Mucosa of rectum (tissue), 2 donors: ENCODE data around the gene SNN.

Source experiments
- H3K27ac ChIP-seq, 2 donors: one replicate each; pipeline ENCODE4 v1.7.0; 2013; ENCODE audit warnings: inconsistent platforms in 2 of 2, low read depth in 2 of 2, low read length in 2 of 2
- H3K27me3 ChIP-seq, 2 donors: one replicate each; pipeline ENCODE4 v1.7.0; 2013; ENCODE audit warnings: low read length in 2 of 2; ENCODE audit not compliant: control insufficient read depth in 2 of 2, insufficient read depth in 2 of 2
- H3K36me3 ChIP-seq, 2 donors: one replicate each; pipeline ENCODE4 v1.7.0; 2013; ENCODE audit warnings: low read length in 2 of 2; ENCODE audit not compliant: control insufficient read depth in 2 of 2, insufficient read depth in 2 of 2
- H3K4me1 ChIP-seq, 2 donors: one replicate each; pipeline ENCODE4 v1.7.0; 2013; ENCODE audit warnings: low read length in 2 of 2, mild to moderate bottlenecking in 1 of 2; ENCODE audit not compliant: control insufficient read depth in 2 of 2, insufficient read depth in 2 of 2
- H3K4me3 ChIP-seq, 2 donors: one replicate each; pipeline ENCODE4 v1.7.0; 2013; ENCODE audit warnings: low read length in 2 of 2
- H3K9ac ChIP-seq, 2 donors: one replicate each; pipeline ENCODE4 v1.7.0; 2013; ENCODE audit warnings: low read length in 2 of 2, low read depth in 1 of 2, mild to moderate bottlenecking in 1 of 2
- H3K9me3 ChIP-seq, 2 donors: one replicate each; pipeline ENCODE4 v1.7.0; 2013; ENCODE audit warnings: low read length in 2 of 2; ENCODE audit not compliant: control insufficient read depth in 2 of 2
- donor health status: healthy.
- donor health status: Normal muscosa, but diverticular disease.

SNN gene

DNA sequence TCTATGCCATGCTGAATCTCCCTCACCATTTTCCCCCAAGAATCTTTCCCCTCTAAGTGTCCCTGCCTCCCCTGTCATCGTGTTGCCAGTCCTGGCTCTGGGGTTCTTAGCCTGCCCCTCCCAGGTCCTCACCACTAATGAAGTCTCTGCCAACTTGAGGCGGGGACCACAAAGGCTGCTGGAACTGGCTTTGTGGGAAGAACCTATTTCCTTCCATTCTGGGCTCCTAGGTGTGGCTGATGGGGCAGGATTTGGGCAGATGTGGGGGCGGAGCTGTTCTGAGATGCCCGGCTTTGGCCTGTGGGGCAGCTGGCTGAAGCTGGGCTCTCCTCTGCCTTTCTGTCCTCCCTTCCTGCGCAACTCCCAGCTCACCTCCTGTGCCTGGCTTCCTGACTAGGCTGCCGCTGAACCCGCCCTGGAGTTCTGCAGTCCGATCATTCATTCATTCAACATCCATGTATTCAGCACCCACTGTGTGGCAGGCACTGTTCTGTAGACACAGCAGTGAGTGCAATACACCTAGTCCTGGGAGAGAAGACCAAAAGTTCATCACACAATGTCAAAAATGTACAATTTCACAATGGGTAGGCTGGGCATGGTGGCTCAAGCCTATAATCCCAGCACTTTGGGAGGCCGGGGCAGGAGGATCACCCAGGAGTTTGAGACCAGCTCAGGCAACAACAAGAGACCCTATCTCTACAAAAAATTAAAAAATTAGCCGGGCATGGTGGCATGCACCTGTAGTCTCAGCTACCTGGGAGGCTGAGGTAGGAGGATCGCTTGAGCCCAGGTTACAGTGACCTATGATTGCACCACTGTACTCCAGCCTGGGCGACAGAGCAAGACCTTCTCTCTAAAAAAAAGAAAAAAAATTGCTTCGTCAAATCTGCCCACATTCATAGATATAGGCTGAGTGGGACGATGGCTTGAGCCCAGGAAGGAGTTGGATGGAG lies 1.9 kb upstream of the SNN start:
- H3K36me3 ChIP-seq, result no peaks in the 10 kb centered on the region
- no peak overlapping the region for H3K4me3 ChIP-seq
- H3K27me3 ChIP-seq, result no peaks in the 10 kb centered on the region
- no peak overlapping the region for H3K27ac ChIP-seq
- no peak overlapping the region for H3K9ac ChIP-seq
- H3K4me1 ChIP-seq, result peaks cover 13 to 18% of the 10 kb centered on the region in 2 donors
- H3K9me3 ChIP-seq, result no peaks in the 10 kb centered on the region

DNA sequence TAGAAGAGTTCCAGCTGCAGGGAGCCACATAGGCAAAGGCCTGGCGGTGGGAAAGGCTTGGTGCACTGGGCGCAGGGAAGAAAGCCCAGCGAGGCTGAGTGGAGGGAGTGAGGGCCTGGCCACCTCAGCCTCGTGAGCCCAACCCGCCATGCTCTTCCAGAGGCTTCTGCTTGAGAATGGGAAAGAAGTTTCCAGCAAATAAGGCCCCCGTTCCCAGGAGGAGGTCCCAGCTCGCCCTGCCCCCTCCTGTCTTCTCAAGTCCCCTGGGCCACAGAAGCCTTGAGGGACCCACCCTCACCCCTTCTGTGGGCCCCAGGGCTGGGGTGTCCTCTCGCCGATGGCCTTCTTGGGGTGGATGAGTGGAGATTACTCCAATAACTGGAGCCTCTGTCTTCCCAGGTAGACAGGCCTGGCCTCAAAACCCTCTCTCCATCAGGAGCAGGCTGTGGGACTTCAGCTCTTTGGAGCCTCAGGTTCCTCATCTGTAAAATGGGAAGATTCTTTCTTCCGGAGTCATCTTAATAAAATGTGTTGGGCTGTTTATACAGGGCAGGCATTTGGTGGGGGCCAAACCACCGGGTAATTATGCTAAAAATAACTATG lies 933 bp upstream of the SNN start:
- peak overlapping the region in 1 of 2 donors; percentile 4 for H3K27ac ChIP-seq
- peaks cover 17 to 18% of the 10 kb centered on the region in 2 donors for H3K4me1 ChIP-seq
- H3K27me3 ChIP-seq, result no peaks in the 10 kb centered on the region
- peak overlapping the region in 1 of 2 donors; percentile 65 for H3K4me3 ChIP-seq
- no peaks in the 10 kb centered on the region for H3K9me3 ChIP-seq
- H3K9ac ChIP-seq, result no peak overlapping the region
- H3K36me3 ChIP-seq, result no peaks in the 10 kb centered on the region

DNA sequence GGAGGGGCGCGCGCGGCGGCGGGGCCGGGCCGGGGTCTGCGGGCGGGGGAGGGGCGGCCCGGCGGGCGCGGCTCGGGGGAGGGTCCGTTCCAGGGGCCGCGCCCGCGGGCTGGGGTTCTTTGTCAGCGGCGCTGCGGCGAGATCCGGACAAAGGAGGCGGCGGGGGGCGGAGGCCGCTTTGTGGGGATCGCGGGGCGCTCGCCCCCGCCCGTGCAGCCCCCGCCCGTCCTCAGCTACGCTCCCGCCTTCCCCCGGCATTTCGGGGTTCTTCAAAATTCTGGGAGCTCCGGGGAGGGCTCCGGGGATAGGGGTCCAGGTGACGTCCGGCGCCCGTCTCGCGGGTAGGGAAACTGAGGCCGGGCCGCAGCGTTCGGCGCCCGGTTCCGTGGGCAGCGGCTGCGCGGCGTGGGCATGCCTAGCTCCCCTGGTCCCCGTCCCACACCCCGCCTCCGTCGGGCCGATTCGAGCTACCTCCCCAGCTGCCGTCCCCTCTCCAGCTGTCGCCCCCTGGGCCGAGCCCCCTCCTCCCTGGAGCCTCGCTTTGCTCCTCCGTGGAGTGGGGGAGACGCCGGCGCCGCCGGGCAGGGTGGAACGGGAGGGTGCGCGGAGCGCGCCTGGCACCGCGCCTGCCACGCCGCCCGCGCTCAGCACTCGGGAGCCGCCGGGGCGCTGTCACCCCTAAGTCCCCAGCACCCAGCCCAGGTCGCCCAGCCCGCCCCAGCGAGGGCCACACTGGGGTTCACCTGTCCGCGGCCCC lies 546 bp downstream of the SNN start:
- H3K27me3 ChIP-seq, result no peaks in the 10 kb centered on the region
- peak overlapping the region; percentile 63 to 65 for H3K9ac ChIP-seq
- peak overlapping the region; percentile 25 to 49 for H3K27ac ChIP-seq
- no peaks in the 10 kb centered on the region for H3K9me3 ChIP-seq
- peaks cover 24% of the 10 kb centered on the region in 2 donors for H3K4me1 ChIP-seq
- H3K36me3 ChIP-seq, result no peaks in the 10 kb centered on the region
- peak overlapping the region; percentile 60 to 70 for H3K4me3 ChIP-seq

DNA sequence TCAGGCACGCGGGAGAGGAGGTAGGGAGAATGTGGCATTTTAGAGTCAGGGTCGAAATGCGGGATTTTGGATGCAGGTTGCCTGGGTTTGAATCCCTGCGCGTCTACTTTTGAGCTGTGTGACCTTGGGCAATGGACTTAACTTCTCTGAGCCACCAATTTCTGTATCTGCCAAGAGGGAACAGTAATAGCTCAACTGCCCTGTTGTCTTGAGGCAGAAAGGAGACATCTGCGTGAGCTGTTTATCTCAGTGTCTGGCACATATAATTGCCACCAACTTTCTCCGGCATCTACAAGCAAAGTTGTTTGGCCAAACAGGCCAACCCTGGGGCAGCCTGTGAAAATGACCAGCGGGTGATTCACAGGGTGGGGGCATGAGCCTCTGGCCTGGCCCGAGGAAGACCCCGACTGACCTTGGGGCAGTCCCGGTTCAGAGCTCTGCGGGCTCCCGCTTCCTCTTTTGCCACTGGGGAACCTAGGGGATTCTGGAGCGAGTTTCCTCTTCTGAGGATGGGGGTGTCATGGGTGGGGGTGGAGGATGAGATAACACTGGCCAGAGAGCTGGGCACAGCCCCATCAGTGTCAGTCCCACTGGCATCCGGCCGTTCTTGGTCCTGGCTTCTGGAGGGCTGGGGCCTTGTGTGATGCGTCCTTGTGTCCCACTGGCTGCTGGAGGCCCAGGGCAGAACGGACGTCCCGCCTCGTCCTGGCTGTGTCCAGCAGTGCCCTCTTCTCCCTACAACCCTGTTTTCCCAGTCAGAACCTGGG lies 1.3 kb downstream of the SNN start:
- no peaks in the 10 kb centered on the region for H3K36me3 ChIP-seq
- peaks cover 24 to 25% of the 10 kb centered on the region in 2 donors for H3K4me1 ChIP-seq
- peak overlapping the region; percentile 25 to 49 for H3K27ac ChIP-seq
- H3K9ac ChIP-seq, result peak overlapping the region; percentile 24 to 63
- H3K4me3 ChIP-seq, result peak overlapping the region; percentile 60 to 70
- H3K9me3 ChIP-seq, result no peaks in the 10 kb centered on the region
- no peaks in the 10 kb centered on the region for H3K27me3 ChIP-seq

DNA sequence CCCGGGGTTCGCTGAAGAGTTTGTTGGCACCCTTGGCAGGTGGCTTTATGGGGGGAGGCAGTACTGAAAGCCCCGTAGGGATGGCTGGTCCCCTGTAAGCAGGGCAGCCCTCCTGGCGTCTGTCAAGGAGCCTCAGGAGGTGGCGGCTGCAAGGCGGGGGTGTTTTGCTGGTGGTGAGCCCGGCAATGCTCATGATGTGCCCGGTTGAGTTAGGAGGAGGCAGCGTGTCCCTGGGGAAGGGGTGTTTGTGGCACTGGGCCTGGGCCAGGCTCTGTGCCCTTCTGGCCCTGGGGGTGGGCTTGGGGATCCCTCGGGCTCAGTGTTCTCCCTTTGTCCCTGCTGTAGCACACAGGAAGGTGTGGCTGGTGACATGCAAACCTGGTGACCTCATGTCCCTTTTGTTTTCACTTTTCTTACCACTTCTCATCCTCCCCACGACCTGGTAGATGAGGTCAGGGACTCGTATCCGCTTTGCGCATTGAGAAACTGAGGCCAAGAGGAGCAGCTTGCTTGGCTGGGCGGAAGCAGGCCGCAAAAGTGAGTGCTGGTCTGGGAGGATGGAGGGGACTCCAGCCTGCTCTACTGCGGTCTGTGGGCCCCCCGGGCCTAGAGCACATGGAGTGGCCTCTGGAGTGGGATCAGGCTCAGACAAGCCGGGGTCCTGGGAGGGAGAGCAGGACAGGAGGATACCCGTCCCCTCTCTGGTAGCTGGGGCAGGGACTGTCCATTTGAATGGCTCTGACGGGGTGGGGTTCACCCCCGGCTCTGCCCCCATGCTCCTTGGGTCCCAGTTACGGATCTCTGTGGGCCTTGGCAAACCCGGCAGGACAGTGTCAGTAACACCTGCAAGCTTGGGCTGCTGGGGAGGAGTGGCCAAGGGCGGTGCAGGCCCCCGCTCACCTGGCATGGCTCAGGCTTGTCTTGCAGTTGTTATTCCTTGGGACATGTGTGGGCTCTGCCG lies 2.2 kb downstream of the SNN start:
- H3K4me3 ChIP-seq, result peak overlapping the region in 1 of 2 donors; percentile 70
- H3K36me3 ChIP-seq, result no peaks in the 10 kb centered on the region
- peaks cover 26 to 29% of the 10 kb centered on the region in 2 donors for H3K4me1 ChIP-seq
- no peaks in the 10 kb centered on the region for H3K9me3 ChIP-seq
- H3K9ac ChIP-seq, result peak overlapping the region in 1 of 2 donors; percentile 24
- H3K27ac ChIP-seq, result peak overlapping the region in 1 of 2 donors; percentile 49
- H3K27me3 ChIP-seq, result no peaks in the 10 kb centered on the region

DNA sequence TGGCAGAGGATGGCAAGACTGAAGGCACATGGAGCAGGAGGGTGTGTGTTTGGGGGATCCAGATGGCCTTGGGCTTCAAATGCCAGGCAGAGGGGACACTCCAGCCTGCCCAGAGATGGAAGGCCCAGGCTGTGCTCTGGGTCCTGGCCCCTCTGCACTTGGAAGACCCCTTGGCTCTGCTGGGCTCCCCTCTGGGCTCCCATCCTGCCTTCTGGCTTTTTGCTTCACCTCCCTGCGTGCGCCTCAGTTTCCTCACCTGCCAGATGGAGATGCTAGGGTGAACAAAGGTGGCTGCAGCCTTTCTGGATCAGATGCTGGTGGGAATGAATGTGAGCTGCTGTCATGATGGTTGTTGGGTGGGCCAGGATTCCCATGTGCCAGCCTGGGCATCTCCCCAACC lies 3.0 kb downstream of the SNN start:
- Histone ChIP-seq H3K27me3 (no peaks in the 10 kb centered on the region), H3K4me1 (peaks cover 31 to 33% of the 10 kb centered on the region in 2 donors), H3K36me3 (peaks cover 0 to 2% of the 10 kb centered on the region in 2 donors), H3K9me3 (no peaks in the 10 kb centered on the region), H3K27ac (no peak overlapping the region), H3K9ac (no peak overlapping the region), H3K4me3 (no peak overlapping the region)

DNA sequence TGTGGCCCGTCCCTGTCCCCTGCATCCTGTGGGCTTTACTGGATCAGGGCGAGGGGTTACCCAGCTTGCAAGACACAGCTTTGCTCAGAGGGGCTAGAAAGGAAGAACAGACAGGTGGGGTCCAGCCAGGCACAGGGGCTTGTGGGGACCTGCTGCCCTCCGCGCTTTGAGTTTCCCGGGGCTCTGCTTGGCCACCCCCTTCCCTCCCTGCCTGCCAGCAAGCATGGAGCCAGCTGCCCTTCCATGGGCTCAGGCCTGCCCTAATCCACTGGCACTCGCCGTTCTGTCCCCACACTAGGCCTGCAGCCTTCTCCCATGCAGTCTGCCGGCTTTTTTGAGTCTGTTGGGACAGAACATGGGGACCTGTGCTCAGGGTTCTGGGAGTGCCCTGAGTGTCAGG lies 3.4 kb downstream of the SNN start:
- Histone ChIP-seq H3K27ac (no peak overlapping the region), H3K4me3 (no peak overlapping the region), H3K36me3 (peaks cover 1 to 6% of the 10 kb centered on the region in 2 donors), H3K4me1 (peaks cover 33% of the 10 kb centered on the region in 2 donors), H3K9ac (no peak overlapping the region), H3K9me3 (no peaks in the 10 kb centered on the region), H3K27me3 (no peaks in the 10 kb centered on the region)

DNA sequence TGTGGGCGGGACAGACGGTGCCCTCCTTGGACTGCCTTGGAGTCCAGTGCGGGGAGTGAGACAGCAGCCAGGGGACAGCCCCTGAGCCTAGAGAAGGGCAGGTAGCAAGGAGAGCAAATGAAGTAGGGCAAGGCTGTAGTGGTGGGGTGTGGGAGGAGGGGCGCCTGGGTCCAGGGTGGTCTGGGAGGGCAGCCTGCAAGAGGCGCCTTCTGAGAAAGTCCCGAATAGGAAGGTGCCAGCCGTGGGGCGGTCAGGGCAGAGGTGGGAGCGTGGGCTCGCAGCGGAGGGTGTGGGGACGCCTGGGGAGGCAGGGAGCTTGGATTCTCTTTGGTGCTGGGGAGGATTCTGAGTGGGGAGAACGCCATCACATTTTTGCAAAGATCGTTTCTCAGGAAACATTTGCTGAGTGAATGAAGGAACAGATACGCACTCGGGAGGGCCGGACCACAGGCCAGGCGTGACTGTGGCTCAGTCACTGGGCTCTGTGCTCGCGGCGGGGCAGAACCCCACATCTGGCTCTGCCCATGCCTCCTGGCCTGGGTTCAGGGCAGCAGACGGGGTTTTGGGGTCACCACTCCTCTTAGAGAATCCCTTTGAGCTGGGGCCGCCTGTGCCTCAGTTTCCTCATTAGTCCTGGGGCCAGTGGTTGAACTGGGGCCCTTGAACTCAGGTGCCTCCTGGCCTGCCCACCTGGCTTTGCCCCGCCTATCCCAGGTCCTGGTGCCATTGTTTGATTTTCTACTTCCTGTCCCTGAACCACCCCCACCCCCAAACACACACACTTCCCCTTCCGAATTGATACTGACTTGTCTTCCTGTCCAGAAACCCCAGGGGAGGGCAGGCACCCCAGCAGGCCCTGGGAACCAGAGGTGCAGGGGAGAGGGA lies 4.2 kb downstream of the SNN start:
- Histone ChIP-seq H3K4me3 (peak overlapping the region in 1 of 2 donors; percentile 26), H3K4me1 (peaks cover 33 to 37% of the 10 kb centered on the region in 2 donors), H3K9me3 (no peaks in the 10 kb centered on the region), H3K36me3 (peaks cover 8 to 13% of the 10 kb centered on the region in 2 donors), H3K27me3 (no peaks in the 10 kb centered on the region), H3K9ac (no peak overlapping the region), H3K27ac (peak overlapping the region in 1 of 2 donors; percentile 32)
